Measurements from ENCODE around the gene REPS1.

The REPS1 gene

DNA sequence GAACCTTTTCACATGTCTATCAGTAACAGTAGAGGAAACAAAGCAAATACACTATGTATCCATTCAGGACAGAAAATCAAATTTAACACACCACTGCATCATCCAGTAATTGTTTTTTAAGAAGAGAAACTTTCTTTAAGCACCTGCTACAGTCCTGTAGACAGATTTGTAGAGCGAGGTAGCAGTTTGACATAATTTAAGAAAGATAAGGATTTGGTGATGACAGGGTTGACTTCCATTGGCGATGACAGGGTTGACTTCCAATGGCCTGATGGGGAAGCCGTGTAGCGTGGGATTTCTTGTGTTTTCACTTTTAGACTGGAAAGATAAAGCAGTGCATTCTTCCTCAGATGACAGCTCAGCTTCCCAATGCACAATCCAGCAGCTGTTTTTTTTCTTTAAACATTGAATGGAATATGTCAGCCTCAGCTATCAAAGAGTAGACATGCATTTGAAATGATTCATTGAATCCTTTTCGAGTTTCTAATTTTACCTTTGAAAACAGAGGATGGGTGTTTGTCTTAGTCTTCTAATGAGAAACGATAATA lies 123.6 kb downstream of the REPS1 start:
- DNase-seq (ENCODE audit: low read depth in 1 of 2, low spot score in 1 of 2), result no peak

DNA sequence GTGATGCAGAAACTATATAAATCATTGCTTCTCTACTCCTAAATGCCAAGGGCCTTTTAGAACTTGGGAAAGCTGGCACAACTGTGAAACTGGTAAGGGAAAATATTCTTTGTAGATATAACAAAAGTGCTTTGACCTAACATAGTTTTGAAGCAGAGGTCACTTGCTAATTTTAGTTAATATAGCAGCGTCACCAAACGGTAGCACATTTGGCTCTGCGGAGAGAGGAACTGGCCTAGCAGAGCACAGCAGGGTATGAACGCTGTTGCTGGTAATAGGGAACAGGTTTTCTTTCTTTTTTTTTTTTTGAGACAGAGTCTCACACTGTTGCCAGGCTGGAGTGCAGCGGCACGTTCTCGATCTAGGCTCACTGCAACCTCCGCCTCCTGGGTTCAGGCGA lies 124.7 kb downstream of the REPS1 start:
- no peak for DNase-seq (ENCODE audit: low read depth in 1 of 2, low spot score in 1 of 2)

DNA sequence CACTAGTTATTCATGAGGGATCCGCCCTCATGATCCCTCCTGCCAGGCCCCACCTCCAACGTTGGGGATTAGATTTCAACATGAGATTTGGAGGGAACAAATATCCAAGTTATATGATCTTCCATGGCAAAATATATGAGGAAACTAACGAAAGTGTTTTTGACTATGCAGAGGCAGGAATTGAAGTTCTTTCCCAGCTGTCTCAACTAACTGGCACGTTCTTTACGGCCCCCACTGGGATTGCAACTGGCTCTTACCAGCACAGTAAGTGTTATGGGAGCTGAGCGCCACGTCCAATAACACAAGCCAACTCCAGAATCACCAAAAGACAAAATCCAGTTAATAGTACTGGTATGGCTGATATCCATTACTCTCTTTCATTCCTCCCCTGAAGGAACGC lies 125.6 kb downstream of the REPS1 start:
- no peak for DNase-seq (ENCODE audit: low read depth in 1 of 2, low spot score in 1 of 2)

DNA sequence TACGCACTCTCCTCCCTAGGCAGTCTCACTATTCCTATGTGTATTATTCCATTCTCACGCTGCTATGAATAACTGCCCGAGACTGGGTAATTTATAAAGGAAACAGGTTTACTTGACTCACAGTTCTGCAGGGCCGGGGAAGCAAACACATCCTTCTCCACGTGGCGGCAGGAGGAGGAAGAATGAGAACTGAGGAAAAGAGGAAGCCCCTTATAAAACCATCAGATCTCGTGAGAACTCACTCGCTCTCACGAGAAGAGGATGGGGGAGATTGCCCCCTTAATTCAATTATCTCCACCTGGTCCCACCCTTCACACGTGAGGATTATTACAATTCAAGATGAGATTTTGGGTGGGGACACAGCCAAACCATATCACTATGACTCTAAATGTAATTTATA lies 130.3 kb downstream of the REPS1 start:
- no peak for DNase-seq (ENCODE audit: low read depth in 1 of 2, low spot score in 1 of 2)

DNA sequence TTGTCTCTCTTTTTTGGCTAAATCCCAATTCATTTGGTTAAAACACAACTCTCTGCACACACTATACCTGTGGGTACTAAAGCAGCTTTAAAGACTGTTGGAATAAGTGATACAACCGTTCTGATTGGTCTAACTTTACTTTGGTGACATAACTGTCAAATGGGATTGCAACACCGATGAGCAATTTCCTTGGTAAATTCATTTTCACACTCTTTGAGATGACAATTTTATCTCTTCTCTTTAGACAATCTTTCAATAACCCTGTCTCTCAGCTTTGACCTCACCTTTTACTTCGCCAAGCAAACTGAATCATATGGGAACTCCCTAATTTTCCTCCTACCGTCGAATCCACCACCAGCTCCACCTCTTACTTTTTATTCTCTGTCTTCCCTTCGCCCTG lies 131.4 kb downstream of the REPS1 start:
- no peak for DNase-seq (ENCODE audit: low read depth in 1 of 2, low spot score in 1 of 2)
